Osteoblast (primary cell): ENCODE data around the gene IRF6. TPM values are rescaled to one million over a fixed set of nuclear protein-coding genes. Genes with fewer than 3 reads are reported as not detected.
A peak's percentile ranks its signal among the peaks of the same experiment; 100 is the strongest.

Source experiments
- DNase-seq: peaks from one replicate; pipeline ENCODE4 v3.0.0; 2011; ENCODE audit warnings: low spot score, mixed read lengths; ENCODE audit not compliant: insufficient read length; ENCODE audit errors: missing footprints
- H2AFZ ChIP-seq: 2 replicates; pipeline ENCODE4 v1.6.0; 2011; ENCODE audit warnings: mild to moderate bottlenecking, low read length
- H3K27ac ChIP-seq: 2 replicates; pipeline ENCODE4 v1.5.1; 2011; ENCODE audit warnings: mild to moderate bottlenecking, low read depth, low read length, moderate library complexity
- H3K27me3 ChIP-seq: 2 replicates; pipeline ENCODE4 v1.6.0; 2012; ENCODE audit warnings: mild to moderate bottlenecking, control low read depth, inconsistent platforms, low read length, moderate library complexity; ENCODE audit not compliant: insufficient read depth
- H3K36me3 ChIP-seq: 2 replicates; pipeline ENCODE4 v1.5.1; 2011; ENCODE audit warnings: mild to moderate bottlenecking, low read length, control low read depth, moderate library complexity; ENCODE audit not compliant: insufficient read depth
- H3K4me1 ChIP-seq: 2 replicates; pipeline ENCODE4 v1.5.1; 2011; ENCODE audit warnings: mild to moderate bottlenecking, low read length, control low read depth, moderate library complexity; ENCODE audit not compliant: insufficient read depth
- H3K4me2 ChIP-seq: 2 replicates; pipeline ENCODE4 v1.6.0; 2011; ENCODE audit warnings: mild to moderate bottlenecking, low read length; ENCODE audit not compliant: insufficient read depth
- H3K4me3 ChIP-seq: fragments of 200-600 bp; sonication (generic); 3 replicates; pipeline ENCODE4 v1.5.1; 2012; ENCODE audit warnings: mild to moderate bottlenecking, low read length, inconsistent platforms; ENCODE audit not compliant: insufficient read depth
- H3K79me2 ChIP-seq: 2 replicates; pipeline ENCODE4 v1.6.0; 2012; ENCODE audit warnings: mild to moderate bottlenecking, low read length, control low read depth, inconsistent platforms; ENCODE audit not compliant: insufficient read depth
- H3K9me3 ChIP-seq: 2 replicates; pipeline ENCODE4 v1.5.1; 2011; ENCODE audit warnings: low read depth, low read length, control low read depth
- H4K20me1 ChIP-seq: 2 replicates; pipeline ENCODE4 v1.6.0; 2012; ENCODE audit warnings: mild to moderate bottlenecking, low read length, control low read depth; ENCODE audit not compliant: insufficient read depth
- CTCF ChIP-seq: IDR thresholded peaks from 2 replicates; pipeline ENCODE4 v1.5.1; 2011; ENCODE audit warnings: mild to moderate bottlenecking, low read depth, low read length, moderate library complexity; ENCODE audit errors: extremely low read depth
- total RNA-seq: library from RNA; depleted of rRNA; stranded (reverse); fragments of >200 nt; gene quantifications from 2 replicates; pipeline ENCODE4 v1.2.3, GENCODE V29; 2012

The IRF6 gene
- total RNA-seq, 1 donor, result 0.72 TPM

DNA sequence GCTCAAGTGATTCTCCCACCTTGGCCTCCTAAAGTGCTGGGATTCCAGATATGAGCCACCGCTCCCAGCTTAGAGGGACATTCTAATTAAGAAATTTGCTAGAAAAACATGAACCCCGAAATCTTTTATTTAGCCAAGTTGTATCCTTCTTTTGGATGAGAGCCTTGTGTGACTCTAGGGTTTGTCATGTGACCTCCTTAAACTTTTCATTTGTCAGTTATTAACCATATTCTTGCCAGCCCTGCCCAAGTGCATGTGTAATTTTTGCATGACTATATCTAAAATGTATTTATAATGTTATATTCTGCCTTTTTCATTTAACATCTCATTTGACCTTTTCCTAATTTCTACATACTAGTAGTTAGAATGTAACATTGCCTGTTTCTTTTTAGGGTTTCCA lies 23.8 kb upstream of the IRF6 start:
- no peak overlapping the region for H3K4me3 ChIP-seq
- no peaks in the 10 kb centered on the region for H3K9me3 ChIP-seq
- H4K20me1 ChIP-seq, result no peaks in the 10 kb centered on the region
- peaks cover 36% of the 10 kb centered on the region for H3K36me3 ChIP-seq
- DNase-seq, result no peak
- peak overlapping the region; percentile 58 for H3K27ac ChIP-seq
- no peak overlapping the region for H2AFZ ChIP-seq
- no peaks in the 10 kb centered on the region for H3K27me3 ChIP-seq
- peak overlapping the region; percentile 78 for H3K4me2 ChIP-seq
- H3K4me1 ChIP-seq, result peaks cover 38% of the 10 kb centered on the region
- TF ChIP-seq CTCF, result no peak
- peaks cover 34% of the 10 kb centered on the region for H3K79me2 ChIP-seq

DNA sequence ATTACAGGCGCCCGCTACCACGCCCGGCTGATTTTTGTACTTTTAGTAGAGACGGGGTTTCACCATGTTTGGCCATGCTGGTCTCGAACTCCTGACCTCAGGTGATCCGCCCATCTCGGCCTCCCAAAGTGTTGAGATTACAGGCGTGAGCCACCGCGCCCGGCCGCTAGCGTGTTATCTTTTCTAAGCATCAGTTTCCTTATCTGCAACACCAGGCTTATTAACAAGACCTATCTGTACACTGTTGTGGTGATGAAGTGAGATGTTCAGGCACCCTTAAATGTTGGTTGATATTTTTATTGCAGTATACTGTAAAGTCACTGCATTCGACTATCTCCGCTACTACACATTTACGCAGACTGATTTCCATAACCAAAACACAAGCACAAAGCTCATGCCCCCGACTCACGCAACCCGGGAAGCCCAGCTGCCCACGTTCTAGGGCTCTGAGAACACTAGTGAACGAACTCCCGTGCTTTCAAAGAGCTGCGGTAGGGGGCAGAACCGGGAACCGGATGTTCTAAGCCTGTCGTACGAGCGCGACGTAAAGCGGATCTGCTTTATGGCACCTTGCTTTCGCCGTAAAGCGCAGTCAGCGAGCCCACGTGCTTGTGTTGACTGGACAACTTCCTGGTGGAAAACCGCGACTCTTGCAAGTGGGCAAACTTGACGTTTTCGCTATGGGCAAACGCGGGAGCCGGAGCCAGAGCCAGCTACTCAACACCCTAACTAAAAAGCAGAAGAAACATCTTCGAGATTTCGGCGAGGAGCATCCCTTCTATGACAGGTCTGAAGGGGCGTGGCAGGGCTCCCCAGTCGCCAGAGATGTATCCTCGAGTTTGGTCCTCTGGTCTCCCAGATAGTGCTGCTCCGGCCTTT lies 21.7 kb upstream of the IRF6 start, which contains the start of gene UTP25:
UTP25 (plus strand) TSS at position 589 of the 879 bp plus-strand sequence; CDS start at position 681, 92 bp downstream.
- H2AFZ ChIP-seq, result peak within 1 kb of the TSS; percentile 93
- peak within 1 kb of the TSS; percentile 87 for H3K4me3 ChIP-seq
- H3K4me1 ChIP-seq, result peaks cover 52% of the 10 kb centered on the region
- H3K36me3 ChIP-seq, result peaks cover 15% of the 10 kb centered on the region
- H3K27me3 ChIP-seq, result no peaks in the 10 kb centered on the region
- H4K20me1 ChIP-seq, result no peaks in the 10 kb centered on the region
- peaks cover 18% of the 10 kb centered on the region for H3K79me2 ChIP-seq
- H3K4me2 ChIP-seq, result peak within 1 kb of the TSS; percentile 78
- no peaks in the 10 kb centered on the region for H3K9me3 ChIP-seq
- DNase-seq, result no peak
- TF ChIP-seq CTCF, result peak; percentile 73
- peak within 1 kb of the TSS; percentile 76 for H3K27ac ChIP-seq

GRCh38 chr1:209825591-209826434 lies 19.9 kb upstream of the IRF6 start:
- no peak overlapping the region for H3K4me2 ChIP-seq
- H3K27me3 ChIP-seq, result no peaks in the 10 kb centered on the region
- peaks cover 36% of the 10 kb centered on the region for H3K4me1 ChIP-seq
- H3K4me3 ChIP-seq, result no peak overlapping the region
- H3K27ac ChIP-seq, result no peak overlapping the region
- no peaks in the 10 kb centered on the region for H3K9me3 ChIP-seq
- peaks cover under 1% of the 10 kb centered on the region for H3K36me3 ChIP-seq
- DNase-seq, result no peak
- H2AFZ ChIP-seq, result peak overlapping the region; percentile 8
- no peaks in the 10 kb centered on the region for H4K20me1 ChIP-seq
- no peak for TF ChIP-seq CTCF
- peaks cover 12% of the 10 kb centered on the region for H3K79me2 ChIP-seq
